Measurements from ENCODE around the gene DVL1. TPM values are rescaled to one million over a fixed set of nuclear protein-coding genes. Genes with fewer than 3 reads are reported as not detected.
"Not testable (repeated sequence)": the region's sequence is repeated elsewhere in the genome, so short reads cannot be mapped to it uniquely, and the experiment has no call there.

Gene DVL1
- total RNA-seq, 2 experiments from 2014 or later: 26.8 to 29.0 TPM

GRCh38 chr1:1377540-1378205, 28.5 kb upstream of the DVL1 start:
- no peaks in the 10 kb centered on the region for H3K27me3 Mint-ChIP-seq
- no peaks in the 10 kb centered on the region for H3K9me3 Mint-ChIP-seq
- H3K27ac Mint-ChIP-seq: no peak overlapping the region
- no peak overlapping the region for H3K4me3 Mint-ChIP-seq
- peaks cover 5% of the 10 kb centered on the region for H3K36me3 Mint-ChIP-seq
- H3K4me1 Mint-ChIP-seq: peaks cover 14% of the 10 kb centered on the region
- no peak for DNase-seq

- no peak for DNase-seq
- peaks cover 6% of the 10 kb centered on the region for H3K36me3 Mint-ChIP-seq
- H3K27ac Mint-ChIP-seq: peak overlapping the region; percentile 62
Measured at GRCh38 chr1:1376551-1377226, 27.5 kb upstream of the DVL1 start.

DNA sequence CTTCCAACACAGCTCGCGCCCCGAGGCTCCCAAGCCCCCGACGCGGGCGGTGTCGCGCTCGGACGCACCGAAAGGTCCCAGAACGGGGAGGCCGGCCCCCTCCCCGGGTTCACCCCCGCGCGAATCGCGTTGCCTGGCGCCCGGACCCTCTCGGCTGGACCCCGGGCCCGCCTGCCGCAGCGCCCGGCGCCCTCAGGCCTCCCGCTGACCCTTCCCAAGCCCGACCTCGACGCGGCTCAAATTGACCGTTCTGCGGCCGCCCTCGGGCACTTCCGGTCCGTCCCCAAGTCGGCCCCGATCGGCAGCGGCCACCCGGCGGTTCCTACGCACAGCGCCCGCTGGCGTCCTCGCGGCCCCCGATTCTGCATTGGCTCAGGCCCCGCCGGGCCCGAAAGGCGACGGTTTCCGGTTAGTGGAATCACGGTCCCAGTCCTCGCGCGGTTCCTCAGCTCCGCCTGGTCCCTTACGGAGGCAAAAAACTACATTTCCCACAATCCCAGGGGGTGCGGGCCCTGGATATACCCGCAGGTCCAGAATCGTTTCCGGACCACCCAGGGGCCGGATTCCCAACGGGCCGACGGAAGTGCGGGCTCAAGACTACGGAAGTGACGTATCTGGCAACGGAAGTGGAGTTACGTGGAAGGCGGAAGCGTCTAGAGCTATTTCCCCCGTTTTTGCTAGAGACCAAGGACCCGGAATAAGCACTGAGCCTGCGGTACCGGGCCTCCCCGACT, 25.9 kb upstream of the DVL1 start, which contains the start of gene AURKAIP1:
Gene AURKAIP1 (minus strand): TSS at position 279 of the 734 bp plus-strand sequence. CDS start 451 bp downstream, outside the sequence.
- DNase-seq: peak; percentile 97
- Mint-ChIP-seq H3K27ac (peak within 1 kb of the TSS; percentile 95), H3K4me1 (peaks cover 21% of the 10 kb centered on the region), H3K36me3 (peaks cover 6% of the 10 kb centered on the region), H3K9me3 (no peaks in the 10 kb centered on the region), H3K4me3 (peak within 1 kb of the TSS; percentile 89), H3K27me3 (no peaks in the 10 kb centered on the region)

More at GRCh38 chr1:1376551-1377226, 27.5 kb upstream of the DVL1 start:
- H3K4me3 Mint-ChIP-seq: peak overlapping the region; percentile 89
- no peaks in the 10 kb centered on the region for H3K9me3 Mint-ChIP-seq
- peaks cover 17% of the 10 kb centered on the region for H3K4me1 Mint-ChIP-seq
- no peaks in the 10 kb centered on the region for H3K27me3 Mint-ChIP-seq

DNA sequence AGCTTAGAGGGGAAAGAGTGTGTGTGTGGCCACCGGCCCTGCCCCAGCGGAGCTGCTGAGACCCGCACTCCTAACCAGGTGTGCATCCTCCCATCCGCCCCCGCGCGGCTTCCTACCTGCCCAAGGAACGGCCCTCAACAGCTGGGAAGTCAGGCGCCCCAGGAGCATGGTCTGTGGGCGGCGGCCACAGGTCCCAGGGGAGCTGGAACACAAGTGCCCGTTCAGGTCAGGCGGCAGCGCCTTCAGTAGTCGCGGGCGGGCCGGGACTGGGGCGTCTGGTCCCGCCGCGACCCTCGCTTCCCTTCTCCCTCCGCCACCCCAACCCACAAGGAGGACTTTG, 25.3 kb upstream of the DVL1 start:
- peak overlapping the region; percentile 66 for H3K27ac Mint-ChIP-seq
- no peaks in the 10 kb centered on the region for H3K27me3 Mint-ChIP-seq
- DNase-seq: no peak
- no peaks in the 10 kb centered on the region for H3K9me3 Mint-ChIP-seq
- peaks cover 6% of the 10 kb centered on the region for H3K36me3 Mint-ChIP-seq
- H3K4me3 Mint-ChIP-seq: peak overlapping the region; percentile 89
- peaks cover 21% of the 10 kb centered on the region for H3K4me1 Mint-ChIP-seq

DNA sequence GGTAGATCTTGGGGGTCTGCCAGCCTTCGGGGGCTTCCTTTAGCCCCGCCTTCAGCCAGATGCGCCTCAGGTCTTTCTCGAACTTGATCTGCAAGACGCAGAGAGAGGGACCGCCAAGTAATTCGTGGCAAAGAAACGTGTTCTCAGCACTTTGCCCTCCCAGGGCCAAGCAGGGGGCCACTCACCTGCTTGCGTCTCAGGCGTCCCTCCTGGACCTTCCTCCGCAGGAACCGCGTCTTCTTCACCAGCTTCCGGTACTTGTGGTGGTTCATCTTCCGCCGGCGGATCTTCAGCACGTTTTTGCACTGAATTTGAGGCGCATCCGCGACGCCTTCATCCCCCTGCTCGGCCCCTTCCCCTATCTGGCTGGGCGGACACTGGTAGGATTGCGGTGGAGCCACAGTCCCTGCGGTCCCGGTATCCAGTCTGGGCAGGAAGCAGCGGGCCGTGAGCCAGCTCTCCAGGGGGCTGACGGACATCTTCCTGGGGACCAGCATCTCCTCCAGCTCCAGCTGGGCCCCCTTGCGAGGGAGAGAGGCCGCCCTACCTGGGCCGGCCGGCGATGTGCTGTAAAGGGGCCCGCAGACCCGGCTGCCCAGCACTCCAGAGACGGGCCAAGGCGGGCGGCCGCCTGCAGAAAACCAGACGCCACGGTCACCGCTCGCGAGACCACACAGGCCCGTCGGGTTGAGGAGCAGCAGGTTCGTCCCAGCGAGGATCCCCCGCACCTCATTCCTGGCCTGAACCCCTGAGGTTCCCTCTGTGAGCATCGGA, 24.8 kb upstream of the DVL1 start:
- no peak for DNase-seq
- H3K4me3 Mint-ChIP-seq: peak overlapping the region; percentile 89
- no peaks in the 10 kb centered on the region for H3K27me3 Mint-ChIP-seq
- H3K4me1 Mint-ChIP-seq: peaks cover 21% of the 10 kb centered on the region
- peaks cover 6% of the 10 kb centered on the region for H3K36me3 Mint-ChIP-seq
- H3K27ac Mint-ChIP-seq: peak overlapping the region; percentile 66
- H3K9me3 Mint-ChIP-seq: no peaks in the 10 kb centered on the region

GRCh38 chr1:1373051-1373814, 24.0 kb upstream of the DVL1 start:
- H3K4me1 Mint-ChIP-seq: peaks cover 21% of the 10 kb centered on the region
- no peaks in the 10 kb centered on the region for H3K27me3 Mint-ChIP-seq
- DNase-seq: no peak
- peak overlapping the region; percentile 12 for H3K27ac Mint-ChIP-seq
- H3K36me3 Mint-ChIP-seq: peaks cover 6% of the 10 kb centered on the region
- no peaks in the 10 kb centered on the region for H3K9me3 Mint-ChIP-seq
- peak overlapping the region; percentile 89 for H3K4me3 Mint-ChIP-seq

- peaks cover 6% of the 10 kb centered on the region for H3K36me3 Mint-ChIP-seq
- H3K27me3 Mint-ChIP-seq: no peaks in the 10 kb centered on the region
- H3K9me3 Mint-ChIP-seq: no peaks in the 10 kb centered on the region
- peak overlapping the region; percentile 42 for H3K27ac Mint-ChIP-seq
- no peak overlapping the region for H3K4me3 Mint-ChIP-seq
- peak; percentile 81 for DNase-seq
- peaks cover 21% of the 10 kb centered on the region for H3K4me1 Mint-ChIP-seq
Measured at GRCh38 chr1:1371746-1372711, 22.8 kb upstream of the DVL1 start.

DNA sequence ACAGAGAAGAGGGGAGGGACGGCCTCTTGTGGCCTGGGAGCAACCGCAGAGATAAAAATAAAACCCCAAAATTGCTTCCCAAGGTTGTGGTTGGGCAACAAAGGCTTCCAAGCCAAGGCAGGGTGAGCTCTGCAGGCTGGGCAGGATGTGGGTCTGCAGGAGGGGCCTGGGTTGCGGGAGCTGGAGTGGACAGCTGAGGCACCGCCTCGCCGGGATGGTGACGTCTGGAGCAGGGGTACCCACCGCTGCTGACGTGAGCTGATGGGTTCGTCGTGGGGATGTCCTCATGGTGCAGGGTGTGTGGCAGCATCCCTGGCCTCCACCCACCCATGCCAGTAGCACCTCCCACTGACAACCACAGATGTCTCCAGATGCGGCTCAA, 22.1 kb upstream of the DVL1 start:
- H3K4me3 Mint-ChIP-seq: peak overlapping the region; percentile 9
- H3K36me3 Mint-ChIP-seq: peaks cover 4% of the 10 kb centered on the region
- H3K4me1 Mint-ChIP-seq: peaks cover 18% of the 10 kb centered on the region
- peak; percentile 46 for DNase-seq
- H3K9me3 Mint-ChIP-seq: no peaks in the 10 kb centered on the region
- no peak overlapping the region for H3K27ac Mint-ChIP-seq
- H3K27me3 Mint-ChIP-seq: no peaks in the 10 kb centered on the region

- H3K4me3 Mint-ChIP-seq: no peak overlapping the region
- no peak for DNase-seq
- peaks cover 4% of the 10 kb centered on the region for H3K36me3 Mint-ChIP-seq
- H3K27me3 Mint-ChIP-seq: no peaks in the 10 kb centered on the region
- no peaks in the 10 kb centered on the region for H3K9me3 Mint-ChIP-seq
- H3K4me1 Mint-ChIP-seq: peaks cover 16% of the 10 kb centered on the region
- H3K27ac Mint-ChIP-seq: no peak overlapping the region
Measured at GRCh38 chr1:1370771-1371300, 21.6 kb upstream of the DVL1 start.

GRCh38 chr1:1370094-1370493, 20.9 kb upstream of the DVL1 start:
- not testable (repeated sequence) for H3K27ac Mint-ChIP-seq, DNase-seq, H3K4me3 Mint-ChIP-seq, H3K36me3 Mint-ChIP-seq, H3K9me3 Mint-ChIP-seq, H3K27me3 Mint-ChIP-seq
- H3K4me1 Mint-ChIP-seq: peaks cover 16% of the 10 kb centered on the region

DNA sequence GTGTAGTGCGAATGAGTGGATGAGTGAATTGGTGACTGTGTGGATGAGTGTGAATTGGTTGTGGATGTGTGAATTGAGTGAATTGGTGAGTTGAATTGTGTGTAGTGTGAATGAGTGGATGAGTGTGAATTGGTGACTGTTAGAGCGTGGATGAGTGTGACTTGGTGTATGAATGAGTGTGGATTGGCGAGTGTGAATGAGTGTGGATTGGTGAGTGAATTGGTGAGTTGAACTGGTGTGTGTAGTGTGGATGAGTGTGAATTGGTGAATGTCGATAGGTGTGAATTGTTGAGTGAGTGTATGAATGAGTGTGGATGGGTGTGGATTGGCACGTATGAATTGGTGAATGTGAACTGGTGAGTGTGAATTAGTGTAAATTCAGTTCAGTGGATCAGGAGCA, 18.1 kb upstream of the DVL1 start:
- Mint-ChIP-seq H3K4me1 (peaks cover 6% of the 10 kb centered on the region), H3K4me3 (no peak overlapping the region), H3K9me3 (no peaks in the 10 kb centered on the region), H3K27me3 (no peaks in the 10 kb centered on the region), H3K36me3 (peaks cover 1% of the 10 kb centered on the region), H3K27ac (no peak overlapping the region)
- no peak for DNase-seq

GRCh38 chr1:1366699-1367066, 17.5 kb upstream of the DVL1 start:
- Mint-ChIP-seq H3K27me3 (no peaks in the 10 kb centered on the region), H3K4me1 (peaks cover 4% of the 10 kb centered on the region), H3K4me3 (no peak overlapping the region), H3K36me3 (no peaks in the 10 kb centered on the region), H3K9me3 (no peaks in the 10 kb centered on the region), H3K27ac (no peak overlapping the region)
- no peak for DNase-seq

Data from activated naive CD8-positive, alpha-beta T cell treated with anti-CD3 and anti-CD28 coated beads for 36 hours (primary cell).